ENCODE results near the gene CCDC40. TPM values are rescaled to one million over a fixed set of nuclear protein-coding genes. Genes with fewer than 3 reads are reported as not detected.

The CCDC40 gene
- total and polyA plus RNA-seq, 2 donors (not counting 1 experiment from before 2014, with no cell fraction given), result 0.63 to 3.2 TPM

- Mint-ChIP-seq H3K4me1 (peaks cover 2% of the 10 kb centered on the region), H3K27ac (no peak overlapping the region), H3K4me3 (no peak overlapping the region), H3K9me3 (ENCODE audit: insufficient read depth) (no peaks in the 10 kb centered on the region), H3K27me3 (peaks cover 11% of the 10 kb centered on the region)
- no peak for TF ChIP-seq CTCF (IDR thresholded peaks at IDR 0.05)
- no peak for TF ChIP-seq EZH2 (IDR thresholded peaks at IDR 0.05; ENCODE audit: borderline replicate concordance, insufficient read depth, low read depth, low read length, poor library complexity, severe bottlenecking)
- WGBS (ENCODE audit: insufficient coverage), result 91% methylated on average over 14 of the region's 14 CpGs
- Histone ChIP-seq H3K36me3 (replicated peaks in 1 of 2; ENCODE audit: control extremely low read depth in 1 of 2, control insufficient read depth in 1 of 2, extremely low read depth in 1 of 2, insufficient read depth in 2 of 2, low read length in 1 of 2) (no peaks in the 10 kb centered on the region), H3K27ac (ENCODE audit: low read length in 2 of 2) (no peak overlapping the region), H3K9ac (ENCODE audit: low read length) (no peak overlapping the region), H4K20me1 (ENCODE audit: control insufficient read depth, insufficient read depth, low read length, poor library complexity, severe bottlenecking) (no peaks in the 10 kb centered on the region), H3K4me1 (ENCODE audit: control insufficient read depth in 2 of 2, insufficient read depth in 2 of 2, low read length in 2 of 2) (peaks cover 0 to 7% of the 10 kb centered on the region in 2 donors), H3K79me2 (ENCODE audit: control insufficient read depth, insufficient read depth, low read length) (no peaks in the 10 kb centered on the region), H2AFZ (ENCODE audit: insufficient read depth, low read depth, low read length, poor library complexity, severe bottlenecking) (no peak overlapping the region), H3K9me3 (ENCODE audit: control extremely low read depth in 1 of 3, control insufficient read depth in 2 of 3, insufficient read depth in 1 of 3, low read length in 2 of 3) (no peaks in the 10 kb centered on the region), H3K4me3 (ENCODE audit: control extremely low read depth in 1 of 5, extremely low read depth in 1 of 5, insufficient read depth in 1 of 5, low read depth in 2 of 5, low read length in 4 of 5) (no peak overlapping the region), H3K27me3 (replicated peaks in 1 of 4; ENCODE audit: control extremely low read depth in 1 of 4, control insufficient read depth in 3 of 4, insufficient read depth in 4 of 4, low read length in 3 of 4) (peaks cover 0 to 9% (median 1%) of the 10 kb centered on the region in 4 experiments), H3K4me2 (replicated peaks; ENCODE audit: low read depth, low read length, poor library complexity, severe bottlenecking) (no peak overlapping the region)
- CTCF ChIA-PET, result interaction anchor here (1.5 to 2.0 kb wide), 3 partner anchors 20 to 170 kb away, joined by 4 to 11 read pairs (median 7); partner anchors contain the start of gene GAA
- ATAC-seq (ENCODE audit: low read depth) (no peak), DNase-seq (no peak)
- POLR2A ChIA-PET, result interaction anchor here (0.5 kb wide), 1 partner anchor 17 kb away, joined by 3 read pairs; no protein-coding TSS in a partner anchor
- intact Hi-C loops (cut with micrococcal nuclease), result loop anchor here (5.0 kb wide), 2 partner anchors 74 to 171 kb away; no protein-coding TSS in a partner anchor
These were observed 45.2 kb downstream of the CCDC40 start for GRCh38 chr17:80081596-80081995.

- ChIA-PET CTCF (interaction anchor here (1.0 to 2.0 kb wide), 6 partner anchors 11 to 169 kb away, joined by 4 to 11 read pairs (median 6); partner anchors contain the start of gene GAA), POLR2A (interaction anchor here (0.5 to 1.0 kb wide), 2 partner anchors 16 to 19 kb away, joined by 3 read pairs; partner anchors contain the start of gene GAA)
- DNase-seq, result peak; percentile 76
- peaks cover 9% of the 10 kb centered on the region for H3K27me3 Mint-ChIP-seq
- H3K27ac Mint-ChIP-seq, result peak overlapping the region; percentile 21
- peaks cover 2% of the 10 kb centered on the region for H3K4me1 Mint-ChIP-seq
- no peak overlapping the region for H3K4me3 Mint-ChIP-seq
- Histone ChIP-seq H3K4me3 (ENCODE audit: control extremely low read depth in 1 of 5, extremely low read depth in 1 of 5, insufficient read depth in 1 of 5, low read depth in 2 of 5, low read length in 4 of 5) (no peak overlapping the region), H3K79me2 (ENCODE audit: control insufficient read depth, insufficient read depth, low read length) (no peaks in the 10 kb centered on the region), H3K9me3 (ENCODE audit: control extremely low read depth in 1 of 3, control insufficient read depth in 2 of 3, insufficient read depth in 1 of 3, low read length in 2 of 3) (no peaks in the 10 kb centered on the region), H3K27me3 (replicated peaks in 1 of 4; ENCODE audit: control extremely low read depth in 1 of 4, control insufficient read depth in 3 of 4, insufficient read depth in 4 of 4, low read length in 3 of 4) (peaks cover 0 to 9% (median 1%) of the 10 kb centered on the region in 4 experiments), H3K9ac (ENCODE audit: low read length) (no peak overlapping the region), H3K27ac (ENCODE audit: low read length in 2 of 2) (no peak overlapping the region), H3K4me2 (replicated peaks; ENCODE audit: low read depth, low read length, poor library complexity, severe bottlenecking) (peak overlapping the region; percentile 33), H4K20me1 (ENCODE audit: control insufficient read depth, insufficient read depth, low read length, poor library complexity, severe bottlenecking) (no peaks in the 10 kb centered on the region), H3K36me3 (replicated peaks in 1 of 2; ENCODE audit: control extremely low read depth in 1 of 2, control insufficient read depth in 1 of 2, extremely low read depth in 1 of 2, insufficient read depth in 2 of 2, low read length in 1 of 2) (no peaks in the 10 kb centered on the region), H3K4me1 (ENCODE audit: control insufficient read depth in 2 of 2, insufficient read depth in 2 of 2, low read length in 2 of 2) (peaks cover 0 to 7% of the 10 kb centered on the region in 2 donors), H2AFZ (ENCODE audit: insufficient read depth, low read depth, low read length, poor library complexity, severe bottlenecking) (peak overlapping the region; percentile 50)
- intact Hi-C loops (cut with micrococcal nuclease), result loop anchor here (5.0 kb wide), 2 partner anchors 75 to 170 kb away; no protein-coding TSS in a partner anchor
- H3K9me3 Mint-ChIP-seq (ENCODE audit: insufficient read depth), result no peaks in the 10 kb centered on the region
- TF ChIP-seq EZH2 (IDR thresholded peaks at IDR 0.05; ENCODE audit: borderline replicate concordance, insufficient read depth, low read depth, low read length, poor library complexity, severe bottlenecking), result no peak
- peak; percentile 82 for TF ChIP-seq CTCF (IDR thresholded peaks at IDR 0.05)
- WGBS (ENCODE audit: insufficient coverage), result 38% methylated on average over 17 of the region's 20 CpGs
- peak; percentile 53 for ATAC-seq (ENCODE audit: low read depth)
These were observed 46.1 kb downstream of the CCDC40 start for GRCh38 chr17:80082403-80083135.

Data from B cell (primary cell).